Astrocyte (in vitro differentiated cells and primary cell): ENCODE measurements around the gene MAP6.

Experiments
- EZH2 ChIP-seq: IDR thresholded peaks from 2 replicates; pipeline ENCODE4 v1.6.1; 2012; ENCODE audit warnings: mild to moderate bottlenecking, low read length, inconsistent platforms; ENCODE audit not compliant: insufficient read depth
- TF ChIP-seq, protein P1 (sequence below): IDR thresholded peaks from 2 replicates; pipeline ENCODE4 v1.5.1; 2011; ENCODE audit warnings: low read depth, mild to moderate bottlenecking, inconsistent platforms, low read length, moderate library complexity; ENCODE audit not compliant: insufficient read depth

GRCh38 chr11:75601494-75601893 lies 67.3 kb downstream of the MAP6 start:
- TF ChIP-seq, protein P1, sequence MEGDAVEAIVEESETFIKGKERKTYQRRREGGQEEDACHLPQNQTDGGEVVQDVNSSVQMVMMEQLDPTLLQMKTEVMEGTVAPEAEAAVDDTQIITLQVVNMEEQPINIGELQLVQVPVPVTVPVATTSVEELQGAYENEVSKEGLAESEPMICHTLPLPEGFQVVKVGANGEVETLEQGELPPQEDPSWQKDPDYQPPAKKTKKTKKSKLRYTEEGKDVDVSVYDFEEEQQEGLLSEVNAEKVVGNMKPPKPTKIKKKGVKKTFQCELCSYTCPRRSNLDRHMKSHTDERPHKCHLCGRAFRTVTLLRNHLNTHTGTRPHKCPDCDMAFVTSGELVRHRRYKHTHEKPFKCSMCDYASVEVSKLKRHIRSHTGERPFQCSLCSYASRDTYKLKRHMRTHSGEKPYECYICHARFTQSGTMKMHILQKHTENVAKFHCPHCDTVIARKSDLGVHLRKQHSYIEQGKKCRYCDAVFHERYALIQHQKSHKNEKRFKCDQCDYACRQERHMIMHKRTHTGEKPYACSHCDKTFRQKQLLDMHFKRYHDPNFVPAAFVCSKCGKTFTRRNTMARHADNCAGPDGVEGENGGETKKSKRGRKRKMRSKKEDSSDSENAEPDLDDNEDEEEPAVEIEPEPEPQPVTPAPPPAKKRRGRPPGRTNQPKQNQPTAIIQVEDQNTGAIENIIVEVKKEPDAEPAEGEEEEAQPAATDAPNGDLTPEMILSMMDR, result no peak
- no peak for TF ChIP-seq EZH2
